GM23338 (cell line): ENCODE data around the gene FRMD4A. TPM values are rescaled to one million over a fixed set of nuclear protein-coding genes. Genes with fewer than 3 reads are reported as not detected.

Experiments used
- ATAC-seq: fragments of 200-7000 bp; cut with Tn5 transposase; 3 replicates; pipeline ENCODE4 v1.9.1; 2020
- DNase-seq: peaks from one replicate; pipeline ENCODE4 v3.0.0-alpha.2; 2015; ENCODE audit warnings: low spot score
- H2AFZ ChIP-seq: fragments of 200-600 bp; sonication (generic); 2 replicates; pipeline ENCODE4 v1.8.0; 2016; ENCODE audit warnings: antibody characterized with exemption, mild to moderate bottlenecking, moderate library complexity
- H3F3A ChIP-seq: fragments of 200-600 bp; sonication (generic); replicated peaks from 2 replicates; pipeline ENCODE4 v1.8.0; 2017; ENCODE audit warnings: antibody characterized with exemption, mixed run types, low read depth
- H3K27ac ChIP-seq: fragments of 200-600 bp; sonication (generic); 2 replicates; pipeline ENCODE4 v1.6.1; 2016; ENCODE audit warnings: low read depth
- H3K27me3 ChIP-seq: fragments of 200-600 bp; sonication (generic); 2 replicates; pipeline ENCODE4 v1.8.0; 2016; ENCODE audit warnings: mild to moderate bottlenecking, mixed run types, moderate library complexity; ENCODE audit not compliant: insufficient read depth
- H3K36me3 ChIP-seq: fragments of 200-600 bp; sonication (generic); 2 replicates; pipeline ENCODE4 v1.8.0; 2016; ENCODE audit warnings: mild to moderate bottlenecking; ENCODE audit not compliant: insufficient read depth
- H3K4me1 ChIP-seq: fragments of 200-600 bp; sonication (generic); 2 replicates; pipeline ENCODE4 v1.8.0; 2016; ENCODE audit warnings: mild to moderate bottlenecking, moderate library complexity; ENCODE audit not compliant: insufficient read depth
- H3K4me2 ChIP-seq: fragments of 200-600 bp; sonication (generic); 2 replicates; pipeline ENCODE4 v1.7.1; 2017; ENCODE audit warnings: mixed run types
- H3K4me3 ChIP-seq: fragments of 200-600 bp; sonication (generic); 2 replicates; pipeline ENCODE4 v1.6.1; 2016; ENCODE audit warnings: mixed run types
- H3K79me2 ChIP-seq: fragments of 200-600 bp; sonication (generic); replicated peaks from 2 replicates; pipeline ENCODE4 v1.8.0; 2017; ENCODE audit warnings: mild to moderate bottlenecking; ENCODE audit not compliant: insufficient read depth
- H3K9me2 ChIP-seq: fragments of 200-600 bp; sonication (generic); 2 replicates; pipeline ENCODE4 v1.8.0; 2017; ENCODE audit not compliant: insufficient read depth
- H4K20me1 ChIP-seq: fragments of 200-600 bp; sonication (generic); replicated peaks from 2 replicates; pipeline ENCODE4 v1.8.0; 2017; ENCODE audit warnings: mild to moderate bottlenecking; ENCODE audit not compliant: insufficient read depth
- H3K27ac Mint-ChIP-seq: 2 replicates; pipeline ENCODE4 v1.8.0; 2020; ENCODE audit warnings: inconsistent platforms, mild to moderate bottlenecking, moderate library complexity, mixed read lengths
- H3K27me3 Mint-ChIP-seq: 3 replicates; pipeline ENCODE4 v1.8.0; 2022; ENCODE audit warnings: low read depth, mild to moderate bottlenecking, moderate library complexity, mixed read lengths, inconsistent platforms; ENCODE audit not compliant: insufficient read depth, poor library complexity
- H3K36me3 Mint-ChIP-seq: 3 replicates; pipeline ENCODE4 v1.8.0; 2021; ENCODE audit warnings: low read depth, mild to moderate bottlenecking, inconsistent platforms, moderate library complexity, mixed read lengths
- H3K4me1 Mint-ChIP-seq: 3 replicates; pipeline ENCODE4 v1.8.0; 2020; ENCODE audit warnings: mild to moderate bottlenecking, inconsistent platforms, mixed read lengths
- H3K4me3 Mint-ChIP-seq: 3 replicates; pipeline ENCODE4 v1.8.0; 2021; ENCODE audit warnings: moderate library complexity, mild to moderate bottlenecking, inconsistent platforms, mixed read lengths
- H3K9me3 Mint-ChIP-seq: 3 replicates; pipeline ENCODE4 v1.8.0; 2020; ENCODE audit warnings: moderate library complexity, mild to moderate bottlenecking, inconsistent platforms, mixed read lengths
- CREB1 ChIP-seq: fragments of 250-450 bp; sonication (Bioruptor Pico); IDR thresholded peaks from 2 replicates; pipeline ENCODE4 v1.5.0; 2020; ENCODE audit warnings: low read depth, mild to moderate bottlenecking, moderate library complexity
- CTCF ChIP-seq, 2 experiments: fragments of 200-600 bp in 1 of 2; sonication (generic) in 1 of 2; conservative IDR thresholded peaks; 2 replicates each; pipeline versions ENCODE4 v1.5.1 to v1.6.1; 2016 to 2017; ENCODE audit warnings: antibody characterized with exemption in 2 of 2, low read depth in 2 of 2, mild to moderate bottlenecking in 2 of 2, moderate library complexity in 1 of 2
- ETS1 ChIP-seq: IDR thresholded peaks from 2 replicates; pipeline ENCODE4 v1.6.1; 2016; ENCODE audit warnings: antibody characterized with exemption
- EZH2 ChIP-seq: fragments of 200-600 bp; sonication (generic); IDR thresholded peaks from one replicate; pipeline ENCODE4 v1.8.0; 2017; ENCODE audit warnings: antibody characterized with exemption, mild to moderate bottlenecking, low read depth; ENCODE audit not compliant: unreplicated experiment
- EZH2phosphoT487 ChIP-seq: fragments of 200-600 bp; sonication (generic); IDR thresholded peaks from one replicate; pipeline ENCODE4 v1.8.1; 2018; ENCODE audit warnings: antibody characterized with exemption; ENCODE audit not compliant: unreplicated experiment
- JUNB ChIP-seq: IDR thresholded peaks from one replicate; pipeline ENCODE4 v1.6.1; 2016; ENCODE audit warnings: antibody characterized with exemption; ENCODE audit not compliant: unreplicated experiment
- NANOG ChIP-seq: IDR thresholded peaks from 2 replicates; pipeline ENCODE4 v1.6.1; 2016; ENCODE audit warnings: antibody characterized with exemption, borderline replicate concordance
- POLR2AphosphoS5 ChIP-seq: IDR thresholded peaks from 2 replicates; pipeline ENCODE4 v1.6.1; 2016; ENCODE audit warnings: antibody characterized with exemption, low read depth
- REST ChIP-seq: IDR thresholded peaks from one replicate; pipeline ENCODE4 v1.6.1; 2018; ENCODE audit warnings: antibody characterized with exemption; ENCODE audit not compliant: unreplicated experiment
- STAT1 ChIP-seq: IDR thresholded peaks from one replicate; pipeline ENCODE4 v1.6.1; 2016; ENCODE audit warnings: antibody characterized with exemption; ENCODE audit not compliant: unreplicated experiment
- ZNF114 ChIP-seq: fragments of 250-450 bp; sonication (Bioruptor Pico); IDR thresholded peaks from 2 replicates; pipeline ENCODE4 v1.5.0; 2020; ENCODE audit warnings: mild to moderate bottlenecking, moderate library complexity
- ZNF331 ChIP-seq: fragments of 250-450 bp; sonication (Bioruptor Pico); IDR thresholded peaks from 2 replicates; pipeline ENCODE4 v1.5.0; 2020; ENCODE audit warnings: low read depth, mild to moderate bottlenecking, moderate library complexity
- ZNF462 ChIP-seq: fragments of 250-450 bp; sonication (Bioruptor Pico); IDR thresholded peaks from 2 replicates; pipeline ENCODE4 v1.5.0; 2020; ENCODE audit warnings: mild to moderate bottlenecking, moderate library complexity
- polyA plus RNA-seq: library from polyadenylated mRNA; unstranded; fragments of >200 nt; fragmentation: Nextera tagmentation; extraction: Ambion mirVana; gene quantifications from 2 replicates; pipeline ENCODE4 v1.2.1, GENCODE V29; 2016
- total RNA-seq: library from RNA; depleted of rRNA; stranded (reverse); fragments of >200 nt; shearing (Covaris generic); gene quantifications from 2 replicates; pipeline ENCODE4 v1.2.3, GENCODE V29; 2014

The FRMD4A gene
- total and polyA plus RNA-seq, 2 experiments from 2014 or later, result 14.0 to 20.1 TPM

- no peak overlapping the region for H3K27ac ChIP-seq
- no peaks in the 10 kb centered on the region for H3K4me1 ChIP-seq
- DNase-seq, result no peak
- Mint-ChIP-seq H3K9me3 (no peaks in the 10 kb centered on the region), H3K4me3 (no peak overlapping the region), H3K27me3 (peaks cover 2% of the 10 kb centered on the region), H3K27ac (no peak overlapping the region), H3K4me1 (0 out of 3 replicates have a peak, but pooled peaks cover 7% of the 10 kb centered on the region), H3K36me3 (peaks cover 3% of the 10 kb centered on the region; the same call in 1 of the 3 replicates)
- H4K20me1 ChIP-seq, result no peaks in the 10 kb centered on the region
- H3K79me2 ChIP-seq, result no peaks in the 10 kb centered on the region
- H3K36me3 ChIP-seq, result no peaks in the 10 kb centered on the region; the same call in 1 of the 2 replicates
- no peaks in the 10 kb centered on the region for H3F3A ChIP-seq
- H2AFZ ChIP-seq, result no peak overlapping the region
- H3K4me3 ChIP-seq, result no peak overlapping the region
- H3K9me2 ChIP-seq, result no peaks in the 10 kb centered on the region
- ATAC-seq, result no peak
- H3K4me2 ChIP-seq, result no peak overlapping the region
- TF ChIP-seq ZNF114 (CRISPR knock-in tag) (no peak), REST (no peak), STAT1 (no peak), ETS1 (no peak), NANOG (no peak), CREB1 (CRISPR knock-in tag) (no peak), JUNB (no peak), ZNF462 (CRISPR knock-in tag) (no peak), CTCF (conservative IDR thresholded peaks at IDR 0.05; ENCODE audit: low read depth in 2 of 2) (no peak), ZNF331 (CRISPR knock-in tag) (no peak), POLR2AphosphoS5 (no peak), EZH2phosphoT487 (no peak), EZH2 (no peak)
- no peaks in the 10 kb centered on the region for H3K27me3 ChIP-seq
Observed at GRCh38 chr10:14017467-14017866, 313.3 kb downstream of the FRMD4A start.
